Measurements from ENCODE around the gene YIF1B.

The YIF1B gene

DNA sequence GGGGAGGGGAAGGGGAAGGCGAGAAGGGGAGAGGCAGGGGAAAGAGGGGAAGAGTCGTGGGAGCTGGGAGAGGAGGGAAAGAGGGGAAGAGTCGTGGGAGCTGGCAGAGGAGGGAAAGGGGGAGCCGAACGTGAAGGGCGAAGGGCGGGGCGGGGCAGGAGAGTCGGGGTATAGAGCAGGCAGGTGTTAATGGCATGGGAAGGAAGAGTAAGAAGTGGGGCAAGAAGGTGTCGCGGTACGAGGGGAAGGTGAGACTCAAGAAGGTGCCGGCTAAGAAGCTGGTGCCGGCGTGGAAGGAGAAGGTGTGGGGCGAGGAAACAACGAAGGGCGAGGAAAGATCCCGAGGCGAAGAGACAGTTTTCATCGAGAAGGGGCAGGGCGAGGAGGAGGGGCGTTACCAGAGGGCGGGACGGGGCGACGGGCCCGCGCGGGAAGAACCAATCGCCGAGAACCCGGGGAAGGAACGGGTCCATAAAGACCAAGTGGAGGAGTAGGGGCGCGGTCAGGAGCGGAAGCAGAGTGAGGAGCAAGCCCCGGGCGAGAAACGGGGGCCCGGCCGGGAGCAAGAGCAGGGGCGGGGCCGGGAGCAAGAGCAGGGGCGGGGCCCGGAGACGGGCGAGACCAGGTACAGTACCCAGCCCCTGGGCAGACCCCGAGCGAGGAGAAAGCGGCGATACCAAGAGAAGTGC lies 20.3 kb upstream of the YIF1B start:
- TF ChIP-seq NFIC (IDR thresholded peaks at IDR 0.05): no peak
- peak; percentile 53; the same call in 1 of the 2 replicates for TF ChIP-seq ZBTB7A (IDR thresholded peaks at IDR 0.05; ENCODE audit: low read depth)
- no peak for TF ChIP-seq TAF1 (IDR thresholded peaks at IDR 0.05; ENCODE audit: low read depth)
- TF ChIP-seq CREB1 (IDR thresholded peaks at IDR 0.05; ENCODE audit: low read depth): 0 out of 2 replicates have a peak, but pooled peaks have one; percentile 21
- TF ChIP-seq, protein P1, sequence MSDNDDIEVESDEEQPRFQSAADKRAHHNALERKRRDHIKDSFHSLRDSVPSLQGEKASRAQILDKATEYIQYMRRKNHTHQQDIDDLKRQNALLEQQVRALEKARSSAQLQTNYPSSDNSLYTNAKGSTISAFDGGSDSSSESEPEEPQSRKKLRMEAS (IDR thresholded peaks at IDR 0.05): 0 out of 2 replicates have a peak, but pooled peaks have one; percentile 2
- peak; percentile 82 for TF ChIP-seq YY1 (IDR thresholded peaks at IDR 0.05; ENCODE audit: low read depth)

GRCh38 chr19:38333245-38333644 lies 17.5 kb upstream of the YIF1B start:
- TF ChIP-seq EP300 (IDR thresholded peaks at IDR 0.05; ENCODE audit: borderline replicate concordance) (no peak), EGR1 (IDR thresholded peaks at IDR 0.05) (no peak), TEAD4 (IDR thresholded peaks at IDR 0.05) (no peak), NFIC (IDR thresholded peaks at IDR 0.05) (no peak), CEBPB (IDR thresholded peaks at IDR 0.05) (no peak), FOXM1 (IDR thresholded peaks at IDR 0.05; ENCODE audit: borderline replicate concordance, low read depth) (no peak), RAD21 (IDR thresholded peaks at IDR 0.05; ENCODE audit: low read depth) (no peak), TCF12 (IDR thresholded peaks at IDR 0.05; ENCODE audit: low read depth) (no peak), ZBTB7A (IDR thresholded peaks at IDR 0.05; ENCODE audit: low read depth) (no peak), YY1 (IDR thresholded peaks at IDR 0.05; ENCODE audit: low read depth) (no peak), CREB1 (IDR thresholded peaks at IDR 0.05; ENCODE audit: low read depth) (no peak), TAF1 (IDR thresholded peaks at IDR 0.05; ENCODE audit: low read depth) (no peak)
- TF ChIP-seq, protein P2, sequence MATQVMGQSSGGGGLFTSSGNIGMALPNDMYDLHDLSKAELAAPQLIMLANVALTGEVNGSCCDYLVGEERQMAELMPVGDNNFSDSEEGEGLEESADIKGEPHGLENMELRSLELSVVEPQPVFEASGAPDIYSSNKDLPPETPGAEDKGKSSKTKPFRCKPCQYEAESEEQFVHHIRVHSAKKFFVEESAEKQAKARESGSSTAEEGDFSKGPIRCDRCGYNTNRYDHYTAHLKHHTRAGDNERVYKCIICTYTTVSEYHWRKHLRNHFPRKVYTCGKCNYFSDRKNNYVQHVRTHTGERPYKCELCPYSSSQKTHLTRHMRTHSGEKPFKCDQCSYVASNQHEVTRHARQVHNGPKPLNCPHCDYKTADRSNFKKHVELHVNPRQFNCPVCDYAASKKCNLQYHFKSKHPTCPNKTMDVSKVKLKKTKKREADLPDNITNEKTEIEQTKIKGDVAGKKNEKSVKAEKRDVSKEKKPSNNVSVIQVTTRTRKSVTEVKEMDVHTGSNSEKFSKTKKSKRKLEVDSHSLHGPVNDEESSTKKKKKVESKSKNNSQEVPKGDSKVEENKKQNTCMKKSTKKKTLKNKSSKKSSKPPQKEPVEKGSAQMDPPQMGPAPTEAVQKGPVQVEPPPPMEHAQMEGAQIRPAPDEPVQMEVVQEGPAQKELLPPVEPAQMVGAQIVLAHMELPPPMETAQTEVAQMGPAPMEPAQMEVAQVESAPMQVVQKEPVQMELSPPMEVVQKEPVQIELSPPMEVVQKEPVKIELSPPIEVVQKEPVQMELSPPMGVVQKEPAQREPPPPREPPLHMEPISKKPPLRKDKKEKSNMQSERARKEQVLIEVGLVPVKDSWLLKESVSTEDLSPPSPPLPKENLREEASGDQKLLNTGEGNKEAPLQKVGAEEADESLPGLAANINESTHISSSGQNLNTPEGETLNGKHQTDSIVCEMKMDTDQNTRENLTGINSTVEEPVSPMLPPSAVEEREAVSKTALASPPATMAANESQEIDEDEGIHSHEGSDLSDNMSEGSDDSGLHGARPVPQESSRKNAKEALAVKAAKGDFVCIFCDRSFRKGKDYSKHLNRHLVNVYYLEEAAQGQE (IDR thresholded peaks at IDR 0.05; ENCODE audit: low read depth): no peak
- TF ChIP-seq, protein P1 (IDR thresholded peaks at IDR 0.05): no peak
- TF ChIP-seq, protein P3, sequence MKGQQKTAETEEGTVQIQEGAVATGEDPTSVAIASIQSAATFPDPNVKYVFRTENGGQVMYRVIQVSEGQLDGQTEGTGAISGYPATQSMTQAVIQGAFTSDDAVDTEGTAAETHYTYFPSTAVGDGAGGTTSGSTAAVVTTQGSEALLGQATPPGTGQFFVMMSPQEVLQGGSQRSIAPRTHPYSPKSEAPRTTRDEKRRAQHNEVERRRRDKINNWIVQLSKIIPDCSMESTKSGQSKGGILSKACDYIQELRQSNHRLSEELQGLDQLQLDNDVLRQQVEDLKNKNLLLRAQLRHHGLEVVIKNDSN (IDR thresholded peaks at IDR 0.05): no peak

- TF ChIP-seq TEAD4 (IDR thresholded peaks at IDR 0.05) (no peak), CEBPB (IDR thresholded peaks at IDR 0.05) (no peak), TAF1 (IDR thresholded peaks at IDR 0.05; ENCODE audit: low read depth) (no peak), ZBTB7A (IDR thresholded peaks at IDR 0.05; ENCODE audit: low read depth) (no peak), YY1 (IDR thresholded peaks at IDR 0.05; ENCODE audit: low read depth) (no peak), RAD21 (IDR thresholded peaks at IDR 0.05; ENCODE audit: low read depth) (no peak), NFIC (IDR thresholded peaks at IDR 0.05) (no peak), CREB1 (IDR thresholded peaks at IDR 0.05; ENCODE audit: low read depth) (no peak), TCF12 (IDR thresholded peaks at IDR 0.05; ENCODE audit: low read depth) (no peak), EP300 (IDR thresholded peaks at IDR 0.05; ENCODE audit: borderline replicate concordance) (no peak), EGR1 (IDR thresholded peaks at IDR 0.05) (no peak), FOXM1 (IDR thresholded peaks at IDR 0.05; ENCODE audit: borderline replicate concordance, low read depth) (no peak)
- TF ChIP-seq, protein P2 (IDR thresholded peaks at IDR 0.05; ENCODE audit: low read depth): no peak
- TF ChIP-seq, protein P1 (IDR thresholded peaks at IDR 0.05): no peak
- TF ChIP-seq, protein P3 (IDR thresholded peaks at IDR 0.05): no peak
Measured at GRCh38 chr19:38331728-38332127, 16.0 kb upstream of the YIF1B start.

DNA sequence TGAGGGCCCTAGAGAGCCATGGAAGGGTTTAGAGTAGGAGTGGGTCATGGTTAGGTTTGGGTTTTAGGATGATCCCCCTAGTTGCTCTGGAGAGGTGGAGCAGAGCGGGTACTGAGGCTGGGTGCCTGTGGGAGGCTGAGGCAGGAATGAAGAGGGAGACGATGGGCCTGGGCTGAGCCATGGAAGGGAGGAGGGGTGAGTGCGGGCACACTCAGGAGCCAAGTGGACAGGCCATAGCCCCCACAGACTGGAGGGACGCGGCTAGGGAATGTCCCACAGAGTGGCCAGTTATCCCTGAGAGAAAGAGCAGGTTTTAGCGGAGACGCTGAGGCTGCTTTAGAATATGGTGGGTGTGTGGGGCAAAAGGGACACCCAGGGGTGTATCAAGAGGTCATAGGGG lies 13.9 kb upstream of the YIF1B start:
- TF ChIP-seq, protein P1 (IDR thresholded peaks at IDR 0.05): no peak
- TF ChIP-seq CEBPB (IDR thresholded peaks at IDR 0.05) (no peak), CREB1 (IDR thresholded peaks at IDR 0.05; ENCODE audit: low read depth) (no peak), YY1 (IDR thresholded peaks at IDR 0.05; ENCODE audit: low read depth) (no peak), TEAD4 (IDR thresholded peaks at IDR 0.05) (no peak), RAD21 (IDR thresholded peaks at IDR 0.05; ENCODE audit: low read depth) (no peak), EP300 (IDR thresholded peaks at IDR 0.05; ENCODE audit: borderline replicate concordance) (no peak), EGR1 (IDR thresholded peaks at IDR 0.05) (no peak), TAF1 (IDR thresholded peaks at IDR 0.05; ENCODE audit: low read depth) (no peak), NFIC (IDR thresholded peaks at IDR 0.05) (no peak), ZBTB7A (IDR thresholded peaks at IDR 0.05; ENCODE audit: low read depth) (no peak), FOXM1 (IDR thresholded peaks at IDR 0.05; ENCODE audit: borderline replicate concordance, low read depth) (no peak), TCF12 (IDR thresholded peaks at IDR 0.05; ENCODE audit: low read depth) (no peak)
- TF ChIP-seq, protein P2 (IDR thresholded peaks at IDR 0.05; ENCODE audit: low read depth): no peak
- TF ChIP-seq, protein P3 (IDR thresholded peaks at IDR 0.05): no peak

Data from Ishikawa (cell line).